HG03159 (cell line): ENCODE results near the gene ZNF846.
"Not testable (repeated sequence)": the region's sequence is repeated elsewhere in the genome, so short reads cannot be mapped to it uniquely, and the experiment has no call there.

ENCODE experiments used
- ATAC-seq: cut with Tn5 transposase; IDR thresholded peaks from one replicate; pipeline ENCODE4 v1.9.1; 2021; ENCODE audit warnings: mild to moderate bottlenecking, moderate library complexity; ENCODE audit not compliant: unreplicated experiment

ZNF846 gene

DNA sequence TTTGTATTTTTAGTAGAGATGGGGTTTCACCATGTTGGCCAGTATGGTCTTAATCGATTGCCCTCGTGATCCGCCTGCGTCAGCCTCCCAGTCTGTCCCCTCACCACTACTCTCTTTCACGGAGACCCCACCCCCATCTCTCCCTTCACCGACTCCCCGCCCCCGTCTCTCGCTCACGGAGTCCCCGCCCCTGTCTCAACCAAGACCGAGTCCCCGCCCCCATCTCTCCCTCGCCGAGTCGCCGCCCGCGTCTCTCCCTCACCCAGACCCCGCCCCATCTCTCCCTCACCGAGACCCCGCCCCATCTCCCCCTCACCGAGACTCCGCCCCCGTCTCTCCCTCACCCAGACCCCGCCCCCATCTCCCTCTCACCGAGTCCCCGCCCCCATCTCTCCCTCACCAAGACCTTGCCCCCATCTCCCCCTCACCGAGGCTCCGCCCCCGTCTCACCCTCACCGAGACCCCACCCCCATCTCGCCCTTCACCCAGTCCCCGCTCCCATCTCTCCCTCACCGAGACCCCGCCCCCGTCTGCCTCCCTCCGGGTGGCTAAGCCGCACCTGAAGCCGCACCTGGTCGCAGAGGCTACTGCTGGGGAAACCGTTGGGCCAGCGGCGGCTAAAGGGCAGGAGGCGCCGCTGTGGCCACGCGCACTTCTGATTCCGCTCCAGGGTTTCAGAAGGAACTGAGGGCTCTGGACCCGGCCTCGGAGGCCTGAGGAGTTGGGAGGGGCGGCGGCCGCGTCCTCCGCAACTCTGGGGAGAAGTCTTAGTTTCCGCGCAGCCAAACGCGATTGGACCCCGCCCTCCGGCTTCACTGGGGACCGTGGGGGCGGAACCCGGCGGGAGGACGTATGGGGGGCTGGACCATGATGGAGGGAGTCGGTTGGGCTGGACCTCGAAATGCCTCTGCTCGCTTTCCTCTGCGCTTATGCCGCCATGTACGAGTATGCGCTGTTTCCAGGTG, 17.1 kb upstream of the ZNF846 start:
- ATAC-seq, result peak; percentile 77

DNA sequence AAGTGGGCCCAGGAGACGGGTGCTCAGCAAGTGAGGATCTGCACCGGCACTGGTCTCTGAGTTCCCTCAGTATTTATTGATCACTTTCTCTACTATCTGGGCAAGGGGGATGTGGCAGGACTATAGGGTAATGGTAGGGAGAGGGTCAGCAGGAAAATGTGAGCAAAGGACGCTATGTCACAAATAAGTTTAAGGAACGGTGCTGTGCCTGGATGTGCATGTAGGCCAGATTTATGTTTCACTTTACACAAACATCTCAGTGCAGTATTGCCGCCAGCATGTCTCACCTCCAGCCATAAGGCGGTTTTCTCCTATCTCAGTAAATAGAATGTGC, 15.6 kb upstream of the ZNF846 start:
- ATAC-seq, result not testable (repeated sequence)

DNA sequence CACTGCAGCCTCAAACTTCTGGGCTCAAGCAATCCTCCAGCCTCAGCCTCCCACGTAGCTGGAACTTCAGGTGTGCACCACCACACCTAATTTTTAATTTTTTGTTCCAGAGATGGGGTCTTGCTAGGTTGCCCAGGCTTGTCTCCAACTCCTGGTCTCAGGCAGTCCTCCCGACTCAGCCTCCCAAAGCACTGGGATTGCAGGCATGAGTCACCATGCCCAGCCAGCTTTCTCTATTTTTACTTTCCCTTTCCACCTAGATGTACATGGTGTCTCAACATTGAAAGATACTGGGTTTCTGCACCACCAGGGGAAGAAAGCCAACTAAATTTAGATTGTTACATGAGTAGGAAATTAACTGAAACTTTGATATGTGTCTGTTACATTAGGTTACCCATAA, 13.8 kb upstream of the ZNF846 start:
- no peak for ATAC-seq

DNA sequence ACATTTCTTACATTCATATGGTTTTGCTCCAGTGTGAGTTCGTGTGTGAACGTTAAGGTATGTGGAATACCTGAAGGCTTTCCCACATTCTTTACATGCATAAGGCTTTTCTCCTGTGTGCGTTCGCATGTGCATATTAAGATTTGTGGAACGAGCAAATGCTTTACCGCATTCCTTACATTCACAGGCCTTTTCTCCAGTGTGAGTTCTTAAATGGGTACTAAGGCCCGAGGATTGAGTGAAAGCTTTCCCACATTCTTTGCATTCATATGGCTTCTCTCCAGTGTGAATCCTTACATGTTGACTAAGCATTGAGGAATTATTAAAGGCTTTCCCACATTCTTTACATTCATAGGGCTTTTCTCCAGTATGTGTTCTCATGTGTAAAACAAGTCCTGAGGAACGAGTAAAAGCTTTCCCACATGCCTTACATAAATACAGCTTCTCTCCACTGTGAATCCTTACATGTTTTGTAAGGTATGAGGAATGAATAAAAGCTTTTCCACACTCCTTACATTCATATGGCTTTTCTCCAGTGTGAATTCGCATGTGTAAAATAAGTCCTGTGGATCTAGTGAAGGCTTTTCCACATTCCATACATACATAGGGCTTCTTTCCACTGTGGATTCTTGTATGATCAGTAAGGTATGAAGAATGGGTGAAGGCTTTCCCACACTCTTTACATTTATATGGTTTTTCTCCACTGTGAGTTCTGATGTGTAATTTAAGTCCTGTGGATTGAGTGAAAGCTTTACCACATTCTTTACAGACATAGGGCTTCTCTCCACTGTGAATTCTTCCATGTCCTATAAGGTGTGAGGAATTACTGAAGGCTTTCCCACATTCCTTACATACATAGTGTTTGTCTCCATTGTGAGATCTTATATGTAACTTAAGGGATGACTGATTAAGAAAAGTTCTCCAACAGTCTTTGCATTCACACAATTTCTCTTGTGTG, 10.7 kb downstream of the ZNF846 start:
- ATAC-seq, result no peak

DNA sequence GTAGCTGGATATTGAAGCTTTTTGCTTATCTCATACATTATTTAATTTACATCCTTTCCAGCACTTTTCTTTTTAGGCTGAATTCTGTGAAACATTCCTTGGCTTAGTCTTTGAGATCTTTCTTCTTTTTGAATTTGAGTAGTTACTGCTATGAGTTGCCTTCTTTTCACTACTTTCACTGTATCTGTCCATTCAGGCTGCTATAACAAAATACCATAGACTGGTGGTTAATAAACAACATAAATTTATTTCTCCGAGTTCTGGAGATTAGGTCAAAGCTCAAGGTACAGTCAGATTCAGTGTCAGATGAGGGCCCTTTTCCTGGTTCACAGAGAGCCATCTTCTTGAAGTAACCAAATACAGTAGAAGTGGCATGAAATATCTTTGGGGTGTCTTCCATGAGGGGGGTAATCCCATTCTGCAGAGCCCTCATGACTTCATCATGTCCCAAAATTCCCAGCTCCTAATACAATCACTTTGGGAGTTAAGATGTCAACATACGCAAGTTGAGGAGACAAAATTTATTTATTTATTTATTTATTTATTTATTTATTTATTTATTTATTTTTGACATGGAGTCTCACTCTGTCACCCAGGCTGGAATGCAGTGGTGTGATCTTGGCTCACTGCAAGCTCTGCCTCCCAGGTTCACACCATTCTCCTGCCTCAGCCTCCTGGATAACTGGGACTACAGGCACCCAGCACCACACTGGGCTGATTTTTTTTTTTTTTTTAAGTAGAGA, 15.7 kb downstream of the ZNF846 start:
- no peak for ATAC-seq

DNA sequence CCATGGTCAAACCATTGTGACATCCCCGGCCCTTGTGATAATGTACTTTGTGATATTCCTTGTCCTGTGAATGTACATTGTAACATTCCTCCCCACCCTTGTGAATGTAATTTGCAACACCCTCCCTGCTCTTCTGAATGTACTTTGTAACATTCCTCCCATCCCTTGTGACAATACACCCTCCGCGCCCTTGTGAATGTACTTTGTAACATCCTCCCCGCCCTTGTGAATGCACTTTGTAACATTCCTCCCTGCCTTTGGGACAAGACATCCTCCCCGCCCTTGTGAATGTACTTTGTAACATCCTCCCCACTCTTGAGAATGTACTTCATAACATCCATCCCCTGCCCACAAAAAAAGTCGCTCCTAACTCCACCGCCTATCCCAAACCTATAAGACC, 17.1 kb downstream of the ZNF846 start:
- no peak for ATAC-seq

DNA sequence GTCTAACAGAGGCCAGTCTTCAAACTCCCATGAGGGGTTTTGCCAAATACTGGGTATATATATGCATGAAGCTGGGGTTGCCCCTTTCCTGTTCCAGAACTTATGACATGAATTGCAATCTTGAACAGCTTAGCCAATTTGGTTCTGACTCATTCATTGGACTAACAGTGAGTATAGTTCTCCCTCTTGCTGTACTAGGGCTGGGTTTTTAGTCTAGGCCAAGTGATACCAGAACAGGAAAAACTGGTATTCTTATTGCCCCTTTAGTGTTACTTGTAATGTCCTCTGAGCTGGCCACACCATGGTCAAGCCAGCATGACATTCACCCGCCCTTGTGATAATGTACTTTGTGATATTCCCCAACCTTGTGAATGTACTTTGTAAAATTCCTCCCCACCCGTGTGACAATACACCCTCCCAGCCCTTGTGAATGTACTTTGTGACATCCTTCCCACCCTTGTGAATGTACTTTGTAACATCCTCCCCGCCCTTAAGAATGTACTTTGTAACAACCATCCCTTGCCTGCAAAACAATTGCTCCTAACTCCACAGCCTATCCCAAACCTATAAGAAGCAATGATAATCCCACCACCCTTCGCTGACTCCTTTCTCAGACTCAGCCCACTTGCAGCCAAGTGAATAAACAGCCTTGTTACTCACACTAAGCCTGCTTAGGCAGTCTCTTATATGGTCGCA, 26.9 kb downstream of the ZNF846 start:
- no peak for ATAC-seq

DNA sequence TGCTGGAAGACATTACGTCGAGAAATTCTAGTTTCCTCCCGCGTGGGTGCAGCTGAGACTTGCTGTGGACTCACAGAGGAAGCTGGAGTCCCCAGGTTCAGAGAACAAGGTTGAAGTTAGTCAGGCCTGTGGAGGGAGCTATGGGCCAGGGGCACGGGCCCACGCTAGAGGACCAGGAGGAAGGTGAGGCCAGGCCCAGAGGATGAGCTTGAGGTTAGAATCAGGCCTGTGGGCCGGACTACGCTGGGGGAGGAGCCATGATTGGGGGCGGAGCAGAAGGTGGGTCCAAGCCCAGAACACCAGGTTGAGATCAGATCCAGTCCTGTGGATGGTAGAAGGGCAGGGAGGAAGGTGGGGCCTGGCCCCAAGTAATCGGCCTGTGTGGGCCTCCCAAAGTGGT, 32.6 kb downstream of the ZNF846 start:
- ATAC-seq, result no peak

DNA sequence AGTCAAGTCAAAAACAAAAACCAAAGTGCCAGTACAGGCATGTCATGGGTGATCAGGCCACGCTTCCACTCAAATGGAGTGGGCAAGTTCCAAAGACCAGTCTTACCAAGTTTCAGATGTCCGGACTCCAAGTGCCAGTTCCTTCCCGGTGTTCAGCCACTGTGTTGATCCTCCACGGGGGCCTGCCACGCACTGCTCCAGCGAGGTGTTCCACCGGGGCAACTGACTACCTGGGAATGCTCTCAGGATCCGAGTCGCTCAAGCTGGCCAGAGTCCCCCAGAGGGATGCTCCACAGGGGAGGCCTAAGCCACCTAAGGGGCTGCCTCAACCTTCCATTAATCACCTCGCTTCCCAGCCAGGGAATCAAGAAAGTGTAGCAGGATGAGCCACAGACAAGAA, 38.5 kb downstream of the ZNF846 start:
- ATAC-seq, result not testable (repeated sequence)

DNA sequence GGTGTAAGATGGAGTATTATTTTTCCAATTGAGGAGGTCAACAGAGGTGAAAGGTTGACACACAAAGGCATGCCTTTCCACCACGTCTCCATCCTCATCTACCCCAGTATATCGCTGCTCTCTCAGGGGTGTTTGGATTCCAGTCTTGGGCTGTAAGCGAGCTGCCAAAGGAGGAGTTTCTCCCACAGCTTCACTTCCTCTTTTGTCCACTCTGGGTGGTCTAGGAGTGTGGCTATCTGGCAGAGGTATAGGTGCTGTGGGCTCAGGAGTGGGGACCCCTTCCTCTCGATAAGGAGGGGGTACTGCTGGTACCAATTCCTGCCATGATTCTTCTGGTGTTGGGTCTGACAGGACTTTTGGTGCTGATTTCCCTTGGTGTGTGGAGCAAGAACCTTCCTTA, 39.4 kb downstream of the ZNF846 start:
- no peak for ATAC-seq

DNA sequence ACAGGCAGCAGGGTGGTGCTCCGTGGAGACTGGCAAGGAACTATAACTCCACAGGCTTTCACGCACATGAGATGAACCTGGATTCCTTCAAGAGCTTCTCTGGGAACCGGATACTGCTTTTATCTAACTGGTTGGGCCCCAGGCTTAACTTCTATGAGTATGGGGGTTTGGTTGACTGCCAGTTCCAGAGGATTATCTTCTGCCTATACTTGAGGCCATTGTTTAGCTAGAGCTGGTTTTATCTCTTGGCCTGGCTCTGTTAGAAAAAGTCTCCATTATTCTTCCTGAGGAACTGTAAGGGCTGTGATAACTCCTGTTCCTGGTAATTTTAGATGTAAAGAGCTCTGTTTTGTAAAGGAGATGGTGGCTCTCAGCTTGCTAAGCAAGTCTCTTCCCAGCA, 40.9 kb downstream of the ZNF846 start:
- ATAC-seq, result no peak

DNA sequence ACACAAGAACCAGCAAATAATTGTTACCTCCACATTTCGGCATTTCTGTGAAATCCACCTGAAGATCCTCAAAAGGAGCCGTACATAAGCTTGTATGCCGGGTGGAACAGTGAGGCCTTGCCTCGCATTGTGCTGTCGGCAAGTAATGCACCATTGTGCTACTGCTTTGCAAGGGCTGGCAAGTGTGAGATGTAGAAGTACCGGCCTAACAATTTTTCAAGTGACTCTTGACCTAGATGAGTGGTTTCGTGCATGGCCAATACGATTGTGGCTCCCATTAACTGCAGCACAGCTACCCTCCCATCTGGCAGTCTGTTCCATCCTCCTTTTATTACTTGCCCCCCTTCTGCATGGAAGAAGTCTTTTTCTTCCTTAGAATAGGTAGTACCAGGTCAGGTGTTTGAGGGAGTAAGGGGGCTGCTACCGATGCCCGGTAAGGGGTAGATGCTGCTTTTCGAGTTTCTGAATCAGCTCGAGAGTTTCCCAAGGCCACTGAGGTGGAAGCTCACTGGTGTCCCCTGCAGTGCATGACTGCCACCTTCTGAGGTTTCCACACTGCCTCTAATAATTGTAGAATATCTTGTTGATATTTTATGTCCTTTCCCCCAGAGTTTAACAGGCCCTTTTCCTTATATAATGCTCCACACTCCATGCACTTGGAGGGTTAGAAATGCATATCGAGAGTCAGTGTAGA, 42.9 kb downstream of the ZNF846 start:
- ATAC-seq, result not testable (repeated sequence)

DNA sequence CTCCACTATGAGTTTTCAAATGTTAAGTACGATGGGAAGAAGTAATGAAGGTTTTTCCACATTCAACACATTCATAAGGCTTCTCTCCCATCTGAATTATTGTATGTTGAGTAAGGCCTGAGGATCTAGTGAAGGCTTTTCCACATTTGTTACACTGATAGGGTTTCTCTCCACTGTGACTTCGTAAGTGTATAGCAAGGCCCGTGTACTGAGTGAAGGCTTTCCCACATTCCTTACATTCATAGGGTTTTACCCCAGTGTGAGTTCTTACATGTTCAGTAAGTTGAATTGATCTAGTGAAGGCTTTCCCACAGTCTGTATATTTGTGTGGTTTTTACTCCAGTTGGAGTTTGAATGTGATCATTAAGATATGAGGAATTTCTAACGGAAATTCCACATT, 44.4 kb downstream of the ZNF846 start:
- no peak for ATAC-seq

DNA sequence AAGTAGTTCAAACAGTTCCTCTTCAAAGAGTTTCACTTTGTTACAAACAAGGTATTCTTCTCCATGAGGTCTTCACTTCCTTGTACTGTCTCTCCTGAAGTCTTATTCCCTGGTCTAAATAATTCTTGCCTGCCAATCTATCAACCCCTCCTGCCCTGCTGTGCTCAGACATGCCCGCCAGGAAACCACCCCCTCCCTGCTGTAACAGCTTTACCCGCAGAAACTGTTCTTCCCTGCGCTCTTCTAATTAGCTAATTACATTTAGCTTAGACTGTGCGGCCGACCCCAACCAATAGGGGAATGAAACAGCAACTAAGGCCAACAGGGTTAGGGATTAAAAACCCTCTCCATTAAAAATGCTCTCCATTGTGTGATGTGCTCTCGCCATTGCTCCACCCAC, 46.7 kb downstream of the ZNF846 start:
- no peak for ATAC-seq

DNA sequence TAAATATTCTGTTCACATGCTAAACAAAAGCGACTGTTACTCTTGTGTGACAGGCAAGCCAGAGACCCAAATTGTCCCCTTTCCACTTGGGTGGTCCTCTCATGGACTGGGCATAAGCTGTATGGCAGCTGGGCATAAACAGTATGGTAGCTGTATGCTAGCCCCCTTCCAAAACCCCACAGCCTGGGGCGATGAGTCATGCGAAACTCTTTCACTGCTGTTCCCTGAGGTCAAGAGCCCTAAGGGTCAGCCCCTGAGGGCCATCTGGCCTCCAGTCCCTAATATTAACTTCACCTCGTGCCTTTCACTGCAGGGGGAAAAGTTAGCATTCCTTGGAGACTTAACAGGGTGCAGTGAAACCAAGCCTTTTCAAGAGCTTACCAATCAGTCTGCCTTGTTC, 48.0 kb downstream of the ZNF846 start:
- ATAC-seq, result no peak

DNA sequence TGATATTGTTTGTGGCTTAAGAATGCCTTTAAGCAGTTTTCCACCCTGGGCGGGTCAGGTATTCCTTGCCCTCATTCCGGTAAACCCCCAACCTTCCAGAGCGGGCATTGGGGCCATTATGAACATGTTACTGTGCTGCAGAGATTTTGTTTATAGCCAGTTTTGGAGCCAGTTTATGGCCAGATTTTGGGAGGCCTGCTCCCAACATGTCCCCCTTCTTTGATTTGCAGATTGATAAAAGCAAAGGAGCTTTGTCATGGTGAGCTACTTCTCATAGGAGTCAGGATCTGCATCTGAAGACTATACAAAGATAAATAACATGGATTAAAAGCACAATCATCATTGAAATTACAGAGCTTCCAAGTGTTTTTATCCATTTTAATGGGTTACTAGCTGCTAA, 56.7 kb downstream of the ZNF846 start:
- no peak for ATAC-seq

DNA sequence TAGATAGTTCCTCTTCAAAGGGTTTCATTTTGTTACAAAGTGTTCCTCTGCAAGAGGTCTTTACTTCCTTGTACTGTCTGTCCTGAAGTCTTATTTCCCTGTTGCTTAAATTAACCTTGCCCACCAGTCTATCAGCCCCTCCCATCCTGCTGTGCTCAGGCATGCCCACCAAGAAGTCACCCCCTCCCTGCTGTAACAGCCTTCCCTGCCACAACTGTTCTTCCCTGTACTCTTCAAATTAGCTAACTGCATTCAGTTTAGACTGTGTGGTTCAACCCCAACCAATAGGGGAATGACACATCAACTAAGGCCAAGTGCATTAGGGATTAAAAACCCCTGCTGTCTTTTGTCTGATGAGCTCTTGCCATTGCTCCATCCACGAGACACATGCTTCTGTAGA, 59.2 kb downstream of the ZNF846 start:
- no peak for ATAC-seq

DNA sequence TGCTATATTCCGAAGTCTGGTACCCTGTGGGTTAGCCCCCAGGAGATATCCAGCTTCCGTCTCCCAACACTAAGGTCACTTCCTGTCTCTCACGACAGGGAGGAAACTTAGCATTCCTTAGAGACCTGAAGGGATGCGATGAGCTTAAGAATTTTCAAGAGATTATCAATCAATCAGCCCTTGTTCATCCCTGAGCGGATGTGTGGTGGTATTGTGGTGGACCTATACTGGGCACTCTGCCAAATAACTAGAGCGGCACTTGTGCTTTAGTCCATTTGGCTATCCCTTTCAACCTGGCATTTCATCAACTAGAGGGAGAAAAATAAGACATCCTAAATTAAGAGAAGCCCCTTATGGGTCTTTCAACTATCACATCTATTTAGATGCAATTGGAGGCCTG, 62.7 kb downstream of the ZNF846 start:
- ATAC-seq, result no peak

DNA sequence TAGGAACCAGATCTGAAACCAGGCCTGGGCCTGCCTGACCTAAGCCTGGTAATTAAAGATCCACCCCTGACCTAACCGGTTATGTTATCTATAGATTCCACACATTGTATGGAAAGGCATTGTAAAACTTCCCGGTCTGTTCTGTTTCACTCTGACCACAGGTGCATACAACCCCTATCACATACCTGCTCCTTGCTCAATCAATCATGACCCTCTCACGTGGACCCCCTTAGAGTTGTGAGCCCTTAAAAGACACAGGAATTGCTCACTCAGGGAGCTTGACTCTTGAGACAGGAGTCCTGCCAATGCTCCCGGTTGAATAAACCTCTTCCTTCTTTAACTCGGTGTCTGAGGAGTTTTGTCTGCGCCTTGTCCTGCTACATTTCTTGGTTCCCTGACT, 66.4 kb downstream of the ZNF846 start:
- no peak for ATAC-seq
